Measurements from ENCODE around the gene EMP2.
A peak's percentile ranks its signal among the peaks of the same experiment; 100 is the strongest.
"Not testable (repeated sequence)": the region's sequence is repeated elsewhere in the genome, so short reads cannot be mapped to it uniquely, and the experiment has no call there.

The EMP2 gene

DNA sequence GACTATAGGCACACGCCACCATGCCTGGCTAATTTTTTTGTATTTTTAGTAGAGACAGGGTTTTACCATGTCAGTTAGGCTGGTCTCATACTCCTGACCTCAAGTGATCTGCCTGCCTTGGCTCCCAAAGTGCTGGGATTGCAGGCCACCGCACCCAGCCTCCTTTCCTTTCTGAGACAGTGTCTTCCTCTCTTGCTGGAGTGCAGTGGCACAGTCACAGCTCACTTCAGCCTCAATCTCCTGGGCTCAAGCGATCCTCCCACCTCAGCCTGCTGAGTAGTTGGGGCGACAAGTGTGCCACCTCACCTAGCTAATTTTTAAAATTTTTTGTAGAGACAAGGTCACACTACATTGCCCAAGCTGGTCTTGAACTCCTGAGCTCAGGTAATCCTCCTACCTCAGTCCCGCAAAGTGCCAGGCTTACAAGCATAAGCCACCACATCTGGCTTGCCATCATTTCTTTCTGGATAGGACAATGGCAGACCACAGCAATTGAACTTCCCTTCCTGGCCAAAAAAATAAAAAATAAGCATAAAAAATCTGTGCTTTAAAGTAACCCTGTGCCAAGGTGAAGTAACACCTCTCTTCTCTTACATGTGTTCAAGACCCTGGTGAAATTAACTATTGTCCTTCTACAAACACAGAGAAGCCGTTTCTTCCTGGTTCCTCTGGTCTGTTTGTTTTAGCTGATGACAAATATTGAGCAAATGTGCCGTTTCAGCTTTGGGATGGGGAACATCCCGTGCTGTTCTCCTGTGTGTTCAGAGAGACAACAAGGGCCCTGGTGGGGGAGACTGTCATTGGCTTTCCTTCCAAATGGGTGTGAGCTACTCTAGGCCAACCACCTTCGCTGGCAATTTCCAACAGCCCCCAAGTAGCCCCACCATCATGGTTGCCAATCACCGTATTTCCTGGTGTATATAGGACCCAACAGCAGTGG is 60.2 kb downstream of the EMP2 start:
- DNase-seq = no peak

DNA sequence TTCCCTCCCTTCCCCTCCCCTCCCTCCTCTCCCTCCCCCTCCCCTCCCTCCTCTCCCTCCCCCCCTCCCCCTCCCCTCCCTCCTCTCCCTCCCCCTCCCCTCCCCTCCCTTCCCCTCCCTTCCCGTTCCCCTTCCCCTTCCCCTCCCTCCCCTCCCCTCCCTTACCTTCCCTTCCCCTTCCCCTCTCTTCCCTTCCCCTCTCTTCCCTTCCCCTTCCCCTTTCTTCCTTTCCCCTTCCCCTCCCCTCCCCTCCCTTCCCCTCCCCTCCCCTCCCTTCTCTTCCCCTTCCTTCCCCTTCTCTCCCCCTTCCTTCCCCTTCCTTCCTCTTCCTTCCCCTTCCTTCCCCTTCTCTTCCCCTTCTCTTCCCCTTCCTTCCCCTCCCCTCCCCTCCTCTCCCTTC is 61.1 kb downstream of the EMP2 start:
- no peak for DNase-seq

DNA sequence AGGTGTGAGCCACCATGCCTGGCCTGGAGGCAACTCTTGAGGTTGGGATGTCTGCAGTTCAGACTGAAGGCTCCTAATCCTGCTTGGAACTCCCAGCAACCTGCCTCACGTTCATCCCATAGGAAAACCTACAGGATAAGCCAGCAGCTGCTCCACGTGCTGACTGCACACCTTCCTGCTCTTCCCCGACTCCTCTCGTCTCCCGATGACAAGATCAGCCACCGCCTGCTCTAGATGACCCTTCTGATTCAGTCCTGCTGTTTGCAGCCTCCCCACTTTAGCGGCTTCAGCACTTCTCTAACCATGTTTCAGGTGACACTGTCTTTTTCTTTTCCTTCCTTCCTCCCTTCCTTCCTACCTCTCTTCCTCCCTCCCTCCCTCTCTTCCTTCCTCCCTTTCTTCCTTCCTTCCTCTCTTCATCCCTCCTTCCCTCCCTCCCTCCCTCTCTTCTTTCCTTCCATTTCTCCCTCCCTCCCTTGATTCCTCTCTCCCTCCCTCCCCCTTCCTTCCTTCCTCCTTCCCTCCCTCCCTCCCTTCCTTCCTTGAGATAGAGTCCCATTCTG is 61.8 kb downstream of the EMP2 start:
- DNase-seq = no peak

DNA sequence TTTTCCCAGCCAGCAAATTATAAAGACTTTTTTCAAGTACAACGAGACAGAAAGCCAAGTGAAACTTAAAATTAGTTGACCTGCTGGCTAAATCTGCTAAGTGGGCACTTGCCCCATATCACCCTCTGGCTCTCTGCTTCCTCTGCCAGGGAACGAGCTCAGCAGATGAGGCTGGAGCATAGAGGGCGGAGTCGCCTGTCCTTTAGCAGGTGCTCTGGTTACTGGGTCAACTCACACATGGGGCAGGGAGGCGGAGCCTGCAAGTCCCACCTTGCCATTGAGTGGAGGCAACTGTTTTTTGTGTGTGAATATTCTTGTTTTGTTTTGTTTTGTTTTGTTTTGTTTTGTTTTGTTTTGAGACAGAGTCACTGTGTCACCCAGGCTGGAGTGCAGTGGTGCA is 62.5 kb downstream of the EMP2 start:
- DNase-seq = no peak

DNA sequence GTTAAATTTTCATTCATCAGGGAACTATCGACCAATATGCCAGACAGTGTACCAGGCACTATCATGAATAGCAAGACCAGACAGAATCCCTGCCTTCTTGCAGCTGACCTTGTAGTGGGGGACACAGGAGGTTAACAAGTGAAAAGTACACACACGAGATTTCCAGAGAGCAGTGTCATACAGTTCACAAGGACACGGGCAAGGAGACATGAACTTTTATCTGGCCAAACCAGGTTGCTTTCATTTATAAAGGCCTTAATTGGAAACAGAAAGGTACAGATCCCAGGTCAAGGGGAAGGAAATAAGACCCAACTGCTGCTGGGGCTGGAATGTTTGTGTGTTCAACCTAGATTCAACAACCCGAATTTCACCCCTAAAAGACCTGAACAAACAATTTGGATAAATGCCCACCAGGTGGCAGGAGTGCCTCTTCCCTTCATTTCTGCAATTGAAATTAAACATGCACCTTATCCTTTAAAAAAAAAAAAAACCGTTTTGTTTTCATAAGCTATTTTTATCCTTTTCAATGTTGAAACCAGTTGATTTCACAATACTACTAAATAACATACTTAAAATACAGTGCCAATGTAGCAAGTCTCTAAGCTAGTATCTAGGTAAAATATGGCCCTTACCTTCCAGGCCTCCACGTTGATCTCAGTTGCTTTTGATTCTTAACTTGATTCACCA is 65.9 kb downstream of the EMP2 start:
- peak in 1 of 2 experiments; percentile 2 for DNase-seq

DNA sequence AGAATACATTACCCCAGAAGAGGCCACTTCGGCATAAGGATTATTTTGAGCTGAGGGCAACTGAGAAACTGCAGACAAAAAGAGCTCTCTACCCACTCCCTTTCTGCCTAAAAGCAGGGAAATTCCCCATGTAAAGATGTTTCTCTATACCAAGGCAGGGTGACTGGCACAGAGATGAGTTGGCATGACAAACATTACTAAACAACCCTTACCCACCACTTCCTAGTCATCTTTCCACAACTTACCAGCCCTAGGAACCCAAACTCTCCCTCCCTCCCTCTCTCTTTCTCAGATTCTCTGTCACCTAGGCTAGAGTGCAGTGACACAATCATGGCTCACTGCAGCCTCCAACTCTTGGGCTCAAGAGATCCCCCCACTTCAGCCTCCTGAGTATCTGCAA is 68.6 kb downstream of the EMP2 start:
- no peak for DNase-seq

DNA sequence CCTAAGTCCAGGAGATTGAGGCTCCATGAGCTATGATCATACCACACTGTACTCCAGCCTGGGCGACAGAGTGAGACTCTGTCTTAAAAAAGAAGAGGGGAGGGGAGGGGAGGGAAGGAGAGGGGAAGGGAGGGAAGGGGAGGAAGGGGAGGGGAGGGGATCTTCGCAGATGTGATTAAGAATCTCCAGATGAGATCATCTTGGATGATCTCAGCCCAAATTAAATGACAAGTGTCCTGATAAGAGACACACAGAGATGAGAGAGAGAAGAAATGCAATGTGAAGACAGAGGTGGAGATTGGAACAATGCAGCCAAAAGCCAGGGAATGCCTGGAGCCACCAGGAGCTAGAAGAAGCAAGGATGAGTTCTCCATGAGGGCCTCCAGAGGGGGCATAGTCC is 70.1 kb downstream of the EMP2 start:
- DNase-seq = no peak

DNA sequence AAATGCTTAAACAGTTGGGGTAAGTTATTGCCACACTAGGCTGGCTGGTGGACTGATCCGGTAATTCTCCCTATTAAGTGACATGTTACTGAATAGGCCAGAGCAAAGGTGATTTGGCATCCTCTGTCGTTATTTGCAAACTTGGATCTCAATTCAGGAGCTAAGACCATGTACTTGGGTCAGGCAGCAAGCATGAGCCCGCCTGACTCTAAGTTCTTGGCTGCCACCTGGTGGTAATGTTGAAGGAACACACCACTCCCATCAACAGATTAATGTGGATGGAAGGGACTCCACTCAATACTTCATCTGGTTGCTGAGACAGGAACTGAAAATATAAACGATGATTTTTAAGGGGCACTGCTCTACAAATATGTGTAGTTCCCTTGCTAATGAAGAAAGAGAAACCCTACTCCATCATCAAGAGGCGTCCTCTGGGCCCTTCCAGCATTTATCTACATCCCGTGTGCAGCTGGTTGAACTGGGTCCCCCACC is 70.8 kb downstream of the EMP2 start:
- DNase-seq = peak; percentile 53 to 64

DNA sequence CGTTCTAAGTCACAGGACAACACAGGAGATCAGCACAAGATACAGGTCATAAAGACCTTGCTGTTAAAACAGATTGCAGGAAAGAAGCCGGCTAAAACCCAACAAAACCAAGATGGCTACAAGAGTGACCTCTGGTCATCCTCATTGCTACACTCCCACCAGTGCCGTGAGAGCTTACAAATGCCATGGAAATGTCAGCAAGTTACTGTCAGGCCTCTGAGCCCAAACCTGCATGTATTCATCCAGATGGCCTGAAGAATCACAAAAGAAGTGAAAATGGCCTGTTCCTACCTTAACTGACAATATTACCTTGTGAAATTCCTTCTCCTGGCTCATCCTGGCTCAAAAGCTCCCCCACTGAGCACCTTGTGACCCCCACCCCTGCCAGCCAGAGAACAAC is 75.1 kb downstream of the EMP2 start:
- not testable (repeated sequence) for DNase-seq

DNA sequence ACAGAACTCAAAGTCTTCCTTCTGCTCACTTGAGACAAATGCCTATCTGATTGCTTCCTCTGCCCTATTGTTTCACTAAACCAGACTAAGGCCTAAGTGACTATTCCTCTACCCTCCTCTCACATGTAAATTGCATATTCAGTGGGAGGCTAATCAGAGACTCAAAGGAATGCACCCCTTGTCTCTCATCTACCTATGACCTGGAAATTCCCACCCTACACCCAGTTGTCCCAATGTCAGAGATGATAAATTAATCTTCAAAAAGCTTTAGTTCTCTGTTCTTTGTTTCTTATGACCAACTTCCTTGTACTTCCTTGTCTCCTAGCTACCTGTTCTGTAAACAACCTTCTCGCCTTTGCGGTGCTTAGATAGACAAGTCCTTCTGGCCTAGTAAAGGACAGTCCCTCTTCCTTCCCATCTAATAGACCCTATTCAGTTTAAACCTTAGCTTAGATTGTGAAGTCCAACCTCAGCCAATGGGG is 76.0 kb downstream of the EMP2 start:
- DNase-seq = no peak

DNA sequence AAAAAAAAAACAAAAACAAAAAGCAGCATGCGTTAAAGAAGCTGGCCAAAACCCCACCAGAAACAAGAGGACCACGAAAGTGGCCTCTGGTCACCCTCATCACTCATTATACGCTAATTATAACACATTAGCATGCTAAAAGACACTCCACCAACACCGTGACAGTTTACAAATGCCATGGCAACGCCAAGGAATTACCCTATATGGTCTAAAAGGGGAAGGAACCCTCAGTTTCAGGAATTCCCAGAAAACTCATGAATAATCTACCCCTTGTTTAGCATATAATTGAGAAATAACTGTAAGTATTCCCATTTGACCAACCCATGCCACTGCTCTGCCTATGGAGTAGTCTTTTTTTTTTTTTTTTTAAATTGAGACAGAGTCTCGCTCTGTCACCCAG is 77.6 kb downstream of the EMP2 start:
- no peak for DNase-seq

DNA sequence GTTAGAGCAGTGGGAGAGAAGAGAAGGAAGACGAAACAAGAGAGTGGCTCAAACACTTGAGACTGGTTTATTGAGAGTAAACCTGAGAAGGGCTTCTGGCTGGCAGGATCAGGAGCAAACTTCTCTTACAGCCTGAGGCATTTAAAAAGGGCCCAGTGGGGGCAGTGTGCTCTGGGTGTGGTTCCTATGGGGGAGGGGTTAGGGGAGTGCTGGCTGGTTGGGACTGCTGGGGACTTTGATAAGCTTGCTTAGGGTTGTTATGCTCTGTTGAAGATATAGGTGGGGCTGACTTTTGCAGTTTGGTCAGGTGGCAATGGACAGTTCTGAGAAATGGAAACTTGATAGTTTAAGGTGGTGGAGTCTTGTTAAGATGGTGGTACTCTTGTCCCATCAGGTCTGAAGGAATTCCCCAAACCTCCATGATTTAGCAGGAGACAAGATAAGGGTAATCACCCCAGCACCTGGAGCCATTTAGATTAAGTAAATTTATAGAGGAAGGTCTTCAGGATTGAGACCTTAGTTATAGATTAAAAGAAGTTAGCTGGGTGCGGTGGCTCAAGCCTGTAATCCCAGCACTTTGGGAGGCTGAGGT is 79.3 kb downstream of the EMP2 start:
- no peak for DNase-seq

DNA sequence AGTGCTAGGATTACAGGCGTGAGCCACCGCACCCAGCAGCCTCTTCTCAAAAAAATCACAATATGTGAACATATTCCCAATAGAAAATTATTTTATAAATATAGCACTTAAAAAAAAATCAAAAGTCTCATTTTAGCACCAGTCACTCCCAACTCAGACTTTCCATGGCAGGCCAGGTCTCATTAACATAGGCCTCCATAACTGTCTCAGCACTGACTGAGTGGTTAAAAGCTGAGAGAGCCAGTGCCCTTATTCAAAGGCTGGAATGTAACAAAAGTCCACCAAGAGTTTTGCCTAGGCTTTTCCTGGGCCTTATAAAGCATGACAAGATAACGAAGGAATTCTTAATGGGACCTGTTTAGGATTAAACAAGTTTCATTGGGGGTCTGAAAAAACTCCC is 79.8 kb downstream of the EMP2 start:
- DNase-seq = no peak

DNA sequence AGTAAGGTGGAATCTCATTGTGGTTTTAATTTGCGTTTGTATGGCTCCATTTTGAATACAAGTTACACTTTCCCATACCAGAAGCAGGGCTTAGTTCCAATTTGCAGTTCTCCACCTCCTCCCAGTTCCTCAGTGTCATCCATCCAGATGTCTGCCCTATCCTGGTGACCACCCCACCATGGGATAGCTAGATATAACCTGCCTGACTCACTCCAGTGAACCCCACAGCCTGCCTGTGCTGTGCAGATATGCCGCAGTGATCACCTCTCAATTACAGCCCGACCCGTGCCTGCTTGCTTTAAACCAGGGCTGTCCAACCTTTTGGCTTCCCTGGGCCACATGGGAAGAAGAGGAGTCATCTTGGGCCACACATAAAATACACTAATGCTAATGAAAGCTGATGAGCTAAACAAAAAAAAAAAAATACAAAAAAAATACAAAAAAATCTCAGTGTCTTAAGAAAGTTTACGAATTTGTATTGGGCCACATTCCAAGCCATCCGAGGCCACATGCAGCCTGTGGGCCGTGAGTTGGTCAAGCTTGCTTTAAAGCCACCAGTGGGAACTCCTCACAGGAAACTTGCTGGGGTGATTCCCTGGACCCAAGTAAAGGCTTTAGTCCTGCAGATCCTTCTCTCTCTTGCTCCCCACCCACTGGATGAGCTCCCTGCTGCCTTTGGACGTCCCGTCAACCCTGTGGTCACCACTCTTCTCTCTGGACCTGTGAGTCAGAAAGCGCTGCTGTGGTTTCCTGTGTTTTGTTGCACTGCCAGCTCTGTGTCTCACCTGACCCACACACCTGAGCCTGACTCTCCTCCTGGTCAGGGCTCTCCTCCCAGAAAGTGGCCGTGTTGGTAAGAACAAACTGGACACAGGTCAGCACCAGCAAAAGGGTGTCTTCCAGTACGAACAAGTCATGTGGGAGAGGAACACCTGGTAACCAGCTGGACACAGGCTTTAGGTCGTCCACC is 83.0 kb downstream of the EMP2 start:
- no peak for DNase-seq

DNA sequence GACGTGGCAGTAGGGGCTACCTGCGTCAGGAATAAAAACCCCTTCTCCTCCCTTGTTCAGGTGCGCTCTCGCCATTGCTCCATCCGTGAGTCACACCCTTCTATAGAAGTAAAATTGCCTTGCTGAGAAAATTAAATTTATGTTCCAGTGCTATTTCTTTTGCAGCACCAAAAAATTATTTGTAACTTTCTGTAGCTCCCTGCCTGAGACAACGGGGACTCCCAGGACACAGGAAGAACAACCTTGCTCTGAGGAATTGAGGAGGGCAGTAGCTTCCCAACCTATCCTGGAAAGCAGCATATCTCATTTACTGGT is 85.4 kb downstream of the EMP2 start:
- no peak for DNase-seq

DNA sequence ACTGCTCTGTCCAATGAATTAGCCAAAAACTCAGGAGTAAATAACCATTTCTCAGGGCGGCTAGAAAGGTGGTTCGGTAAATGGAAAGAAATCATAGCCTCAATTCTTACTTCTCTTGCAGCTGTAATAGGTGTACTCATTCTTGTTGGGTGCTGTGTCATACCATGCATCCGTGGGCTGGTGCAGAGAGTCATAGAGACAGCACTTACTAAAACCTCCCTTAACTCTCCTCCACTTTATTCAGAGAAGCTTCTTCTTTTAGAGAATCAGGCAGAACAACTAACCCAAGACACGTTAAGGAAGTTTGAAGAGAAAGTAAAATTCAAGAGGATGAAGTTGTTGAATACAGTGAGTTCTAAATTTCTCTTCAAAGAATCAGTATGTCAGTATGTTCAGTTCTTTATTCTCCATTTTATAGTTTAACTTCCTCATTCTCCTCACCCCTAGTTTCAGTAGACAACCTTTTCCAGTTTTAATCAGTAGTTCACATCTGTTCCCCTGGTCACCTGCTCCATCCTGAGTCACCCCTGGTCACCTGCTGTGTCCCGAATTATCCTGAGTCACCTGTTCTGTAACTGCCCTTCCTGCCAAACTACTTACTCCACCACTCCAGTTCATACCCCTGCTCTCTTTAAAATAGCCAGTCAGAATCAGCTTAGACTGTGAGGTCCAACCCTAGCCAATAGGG is 85.9 kb downstream of the EMP2 start:
- no peak for DNase-seq

DNA sequence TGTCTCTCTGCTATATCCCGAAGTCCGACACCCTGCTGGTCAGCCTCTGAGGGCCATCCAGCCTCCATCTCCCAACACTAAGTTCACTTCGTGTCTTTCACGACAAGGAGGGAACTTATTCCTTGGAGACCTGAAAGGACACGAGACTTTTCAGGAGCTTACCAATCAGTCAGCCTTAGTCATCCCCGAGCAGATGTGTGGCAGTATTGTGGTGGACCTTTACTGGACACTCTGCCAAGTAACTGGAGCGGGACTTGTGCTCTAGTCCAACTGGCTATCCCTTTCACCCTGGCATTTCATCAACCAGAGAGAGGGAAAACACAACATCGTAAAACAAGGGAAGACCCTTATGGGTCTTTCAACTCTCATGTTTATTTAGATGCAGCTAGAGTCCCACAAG is 87.1 kb downstream of the EMP2 start:
- DNase-seq = no peak

DNA sequence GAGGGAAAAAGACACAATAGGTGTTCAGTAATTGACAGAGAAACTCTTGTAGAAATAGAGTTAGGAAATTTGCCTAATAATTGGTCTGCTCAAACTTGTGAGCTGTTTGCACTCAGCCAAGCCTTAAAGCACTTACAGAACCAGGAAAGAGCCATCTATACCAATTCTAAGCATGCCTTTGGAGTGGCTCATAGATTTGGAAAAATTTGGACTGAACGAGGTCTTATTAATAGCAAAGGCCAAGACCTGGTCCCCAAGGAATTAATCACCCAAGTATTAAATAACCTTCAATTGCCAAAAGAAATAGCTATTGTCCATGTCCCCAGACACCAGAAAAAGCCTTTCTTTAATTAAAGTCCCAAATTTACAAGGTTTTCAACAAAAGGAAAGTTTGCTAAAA is 90.3 kb downstream of the EMP2 start:
- no peak for DNase-seq

DNA sequence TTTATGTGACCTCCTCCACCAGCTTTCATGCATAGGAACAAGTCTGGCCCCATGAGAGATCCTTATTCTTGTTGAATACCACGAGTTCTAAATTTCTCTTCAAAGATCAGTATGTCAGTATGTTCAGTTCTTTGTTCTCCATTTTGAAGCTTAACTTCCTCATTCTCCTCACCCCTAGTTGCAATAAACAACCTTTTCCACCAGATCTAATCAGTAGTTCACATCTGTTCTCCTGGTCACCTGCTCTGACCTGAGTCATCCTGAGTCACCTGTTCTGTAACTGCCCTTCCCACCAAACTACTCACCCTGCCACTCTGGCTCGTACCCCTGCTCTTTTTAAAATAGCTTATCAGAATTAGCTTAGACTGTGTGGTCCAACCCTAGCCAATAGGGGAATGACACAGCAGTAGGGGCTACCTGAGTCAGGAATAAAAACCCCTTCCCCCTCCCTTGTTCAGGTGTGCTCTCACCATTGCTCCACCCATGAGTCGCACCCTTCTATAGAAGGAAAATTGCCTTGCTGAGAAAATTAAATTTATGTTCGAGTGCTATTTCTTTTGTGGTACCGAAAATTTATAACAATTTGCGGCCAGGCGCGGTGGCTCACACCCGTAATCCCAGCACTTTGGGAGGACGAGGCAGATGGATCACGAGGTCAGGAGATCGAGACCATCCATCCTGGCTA is 94.6 kb downstream of the EMP2 start:
- no peak for DNase-seq

DNA sequence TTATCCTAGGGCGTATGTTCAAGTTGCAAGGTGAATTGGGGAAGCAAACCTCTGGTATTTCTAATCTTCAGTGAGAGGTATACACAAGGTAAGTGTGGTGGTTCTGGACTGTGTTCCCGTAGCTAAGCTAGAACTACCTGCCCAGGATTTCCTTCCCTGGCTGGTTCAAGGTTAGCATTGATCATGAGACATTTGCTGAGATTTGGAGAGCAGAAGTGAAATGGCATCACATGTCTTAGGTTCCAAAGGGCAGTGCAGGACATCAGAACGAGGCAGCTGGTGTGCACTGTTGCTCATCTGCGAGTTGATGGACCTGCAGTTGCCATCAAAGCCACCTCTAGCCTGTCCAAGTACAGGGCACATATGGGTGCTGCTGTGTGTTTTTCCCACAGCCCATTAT is 95.2 kb downstream of the EMP2 start:
- DNase-seq = no peak

DNA sequence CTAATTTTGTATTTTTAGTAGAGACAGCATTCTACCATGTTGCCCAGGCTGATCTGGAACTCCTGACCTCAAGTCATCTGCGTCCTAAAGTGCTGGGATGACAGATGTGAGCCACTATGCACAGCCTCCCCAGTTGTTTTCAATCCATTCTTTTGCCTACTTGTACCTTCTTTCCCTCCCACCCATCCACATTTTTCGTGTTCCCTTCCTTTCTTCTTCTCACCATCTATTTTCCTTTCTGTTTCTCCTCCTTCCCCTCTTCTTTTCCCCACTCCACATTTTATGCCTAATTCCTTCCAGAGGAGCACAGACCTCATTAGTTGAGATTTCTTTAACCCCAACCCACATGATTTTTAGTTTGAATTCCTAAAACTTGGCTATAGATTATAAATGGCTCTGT is 100.2 kb downstream of the EMP2 start:
- no peak for DNase-seq
